Measurements from ENCODE around the gene BSDC1. TPM values are rescaled to one million over a fixed set of nuclear protein-coding genes. Genes with fewer than 3 reads are reported as not detected.

Gene BSDC1
- total and polyA plus RNA-seq, 4 experiments from 2014 or later = 29.7 to 112 (median 76.1) TPM

Other genes starting within 250 kb of the BSDC1 start
- gene TXLNA, start 214.8 kb downstream of the BSDC1 start, total RNA-seq = 10 to 100 TPM; 42.6 to 43.4 TPM
- gene TXLNA, start 214.8 kb downstream of the BSDC1 start, polyA plus RNA-seq = 10 to 100 TPM; 21.8 to 32.4 TPM
- gene CCDC28B, start 193.8 kb downstream of the BSDC1 start, total RNA-seq = 1 to 10 TPM; 4.2 to 5.1 TPM
- gene CCDC28B, start 193.8 kb downstream of the BSDC1 start, polyA plus RNA-seq = 1 to 10 TPM; 8.5 to 8.6 TPM
- 1 to 10 TPM; 2.7 TPM for gene IQCC, start 188.8 kb downstream of the BSDC1 start, total RNA-seq
- 1 to 10 TPM in 1 of 2 donors, not detected in 1; 2.3 TPM for gene IQCC, start 188.8 kb downstream of the BSDC1 start, polyA plus RNA-seq
- not detected for gene DCDC2B, start 185.4 kb downstream of the BSDC1 start, total RNA-seq
- gene DCDC2B, start 185.4 kb downstream of the BSDC1 start, polyA plus RNA-seq = not detected
- gene TMEM234, start 172.1 kb downstream of the BSDC1 start, total RNA-seq = 10 to 100 TPM; 27.1 to 30.7 TPM
- 1 to 10 TPM; 5.1 to 6.1 TPM for gene TMEM234, start 172.1 kb downstream of the BSDC1 start, polyA plus RNA-seq
- 10 to 100 TPM; 78.3 to 85.3 TPM for gene EIF3I, start 172.0 kb downstream of the BSDC1 start, total RNA-seq
- 100 to 1,000 TPM; 165 to 248 TPM for gene EIF3I, start 172.0 kb downstream of the BSDC1 start, polyA plus RNA-seq
- gene FAM167B, start 147.2 kb downstream of the BSDC1 start, total RNA-seq = 1 to 10 TPM in 1 of 2 experiments, under 1 TPM in 1; 0.50 to 1.2 TPM
- gene FAM167B, start 147.2 kb downstream of the BSDC1 start, polyA plus RNA-seq = not detected
- 100 to 1,000 TPM; 431 to 436 TPM for gene LCK, start 143.2 kb downstream of the BSDC1 start, total RNA-seq
- gene LCK, start 143.2 kb downstream of the BSDC1 start, polyA plus RNA-seq = 1,000 to 10,000 TPM in 1 of 2 donors, 100 to 1,000 TPM in 1; 779 to 1,233 TPM
- 100 to 1,000 TPM; 174 to 190 TPM for gene HDAC1, start 102.4 kb downstream of the BSDC1 start, total RNA-seq
- gene HDAC1, start 102.4 kb downstream of the BSDC1 start, polyA plus RNA-seq = 100 to 1,000 TPM; 169 to 185 TPM
- 10 to 100 TPM; 46.5 to 47.3 TPM for gene MARCKSL1, start 58.2 kb downstream of the BSDC1 start, total RNA-seq
- gene MARCKSL1, start 58.2 kb downstream of the BSDC1 start, polyA plus RNA-seq = 10 to 100 TPM; 74.5 to 75.9 TPM
- gene FAM229A, start 32.0 kb downstream of the BSDC1 start, total RNA-seq = 10 to 100 TPM; 32.2 to 34.6 TPM
- under 1 TPM in 1 of 2 donors, not detected in 1; 0.39 TPM for gene FAM229A, start 32.0 kb downstream of the BSDC1 start, polyA plus RNA-seq
- gene TSSK3, start 31.9 kb downstream of the BSDC1 start, total RNA-seq = 1 to 10 TPM; 3.5 to 4.3 TPM
- under 1 TPM in 1 of 2 donors, not detected in 1; 0.73 TPM for gene TSSK3, start 31.9 kb downstream of the BSDC1 start, polyA plus RNA-seq
- gene ZBTB8B, start 70.6 kb upstream of the BSDC1 start, total RNA-seq = not detected
- gene ZBTB8B, start 70.6 kb upstream of the BSDC1 start, polyA plus RNA-seq = not detected
- not detected for gene ZBTB8A, start 145.0 kb upstream of the BSDC1 start, total RNA-seq
- gene ZBTB8A, start 145.0 kb upstream of the BSDC1 start, polyA plus RNA-seq = not detected